GM15510 (cell line): ENCODE measurements around the gene PDE6A.

Experiments used
- POLR2A ChIP-seq: IDR thresholded peaks from 3 replicates; pipeline ENCODE4 v1.6.1; 2011; ENCODE audit warnings: borderline replicate concordance; ENCODE audit not compliant: insufficient read length; ENCODE audit errors: extremely low read depth

The PDE6A gene

DNA sequence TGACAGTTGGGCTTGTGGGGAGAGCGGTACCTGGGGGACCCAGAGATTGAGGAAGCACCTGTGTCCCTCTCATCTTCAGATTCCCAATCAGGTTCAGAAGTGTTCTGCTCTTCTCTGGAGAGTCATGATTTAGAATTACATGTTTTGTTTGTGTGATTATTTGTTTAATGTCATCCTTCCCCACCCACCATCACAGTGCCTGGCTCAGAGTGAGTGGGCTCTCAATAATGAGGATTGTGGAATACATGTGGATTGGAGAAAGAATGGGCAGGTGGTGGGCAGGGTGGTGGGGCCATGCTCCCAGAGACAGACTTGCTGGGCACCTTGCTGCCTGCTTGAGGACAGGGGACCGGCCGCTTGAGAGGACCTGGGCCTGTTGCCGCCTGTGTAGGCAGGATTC is 126.5 kb downstream of the PDE6A start:
- TF ChIP-seq POLR2A: no peak

DNA sequence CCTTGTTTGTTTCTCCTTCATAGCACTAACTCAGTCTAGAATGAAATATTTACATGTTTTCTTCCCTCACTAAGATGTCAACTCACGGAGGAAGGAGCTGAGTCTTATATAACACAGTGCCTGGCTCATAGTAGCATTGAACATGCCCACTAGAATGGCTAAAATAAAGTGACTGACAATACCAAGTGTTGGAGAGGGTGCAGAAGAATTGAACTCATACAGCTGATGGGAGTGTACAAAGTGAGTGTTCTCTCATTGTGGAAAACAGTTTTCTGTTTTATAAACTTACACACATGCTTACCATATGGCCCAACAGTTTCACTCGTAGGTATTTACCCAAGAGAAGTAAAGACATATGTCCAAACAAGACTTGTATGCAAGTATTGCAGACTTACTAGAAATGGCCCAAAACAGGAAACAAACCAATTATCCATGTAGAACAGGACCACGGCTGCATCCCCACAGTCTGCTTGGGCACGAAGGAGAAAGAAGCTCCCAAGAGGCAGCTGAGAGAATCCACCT is 127.0 kb downstream of the PDE6A start:
- TF ChIP-seq POLR2A: no peak

DNA sequence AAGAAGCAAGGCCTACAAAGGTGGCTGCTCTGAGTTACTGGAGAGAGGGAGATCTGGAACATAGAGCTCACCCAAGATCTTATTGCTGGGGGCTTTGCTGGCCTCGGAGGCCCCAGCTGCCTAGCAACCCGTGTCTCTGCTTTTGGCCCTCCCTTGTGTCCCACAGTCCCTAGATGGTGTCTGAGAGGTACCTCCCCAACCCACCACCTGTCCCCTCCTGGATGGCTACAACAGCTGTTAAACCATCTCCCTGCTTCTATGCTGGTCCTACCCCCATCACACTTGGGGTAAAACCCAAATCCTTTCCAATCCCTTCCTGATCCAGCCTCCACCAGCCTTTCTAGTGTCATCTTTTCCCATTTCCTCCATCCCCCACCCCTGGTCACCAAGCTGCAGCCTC is 127.9 kb downstream of the PDE6A start:
- no peak for TF ChIP-seq POLR2A

GRCh38 chr5:149811453-149811852 is 133.1 kb downstream of the PDE6A start:
- TF ChIP-seq POLR2A: no peak

GRCh38 chr5:149810856-149811255 is 133.7 kb downstream of the PDE6A start:
- no peak for TF ChIP-seq POLR2A

DNA sequence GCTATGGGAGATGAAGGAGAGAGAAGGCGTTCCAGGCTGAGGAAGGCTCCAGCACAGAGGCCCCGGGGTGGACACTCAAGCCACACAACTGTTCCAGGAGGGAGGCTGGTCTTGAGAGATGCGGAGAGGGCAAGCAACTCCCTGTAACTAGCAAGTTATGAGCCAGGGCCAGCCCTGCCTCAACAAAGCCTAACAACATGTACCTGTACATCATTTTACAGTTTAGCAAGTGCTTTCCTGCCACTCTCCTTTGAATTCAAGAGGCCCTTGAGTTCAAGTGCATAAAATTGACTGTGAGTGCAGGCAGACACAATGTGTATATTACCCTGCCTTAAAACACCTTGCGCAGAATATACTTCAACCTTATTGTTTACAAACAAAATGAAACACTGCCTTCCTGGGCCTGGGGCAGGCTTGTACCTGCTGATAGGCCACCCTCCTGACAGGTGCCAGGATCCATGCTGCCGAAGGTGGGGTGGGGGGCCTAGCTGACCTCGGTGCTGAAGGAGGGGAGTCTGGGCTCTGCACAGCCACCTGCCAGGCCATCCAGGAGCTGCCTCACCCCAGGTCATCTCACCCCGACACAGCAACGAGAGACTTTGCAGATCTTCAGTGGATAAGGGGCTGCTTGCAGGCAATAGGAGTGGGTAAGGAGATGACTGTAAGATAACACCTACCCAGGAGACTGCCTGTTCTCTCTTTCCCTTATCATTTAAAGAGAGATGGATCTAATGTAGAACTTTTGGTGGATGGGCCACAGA is 134.5 kb downstream of the PDE6A start:
- no peak for TF ChIP-seq POLR2A

DNA sequence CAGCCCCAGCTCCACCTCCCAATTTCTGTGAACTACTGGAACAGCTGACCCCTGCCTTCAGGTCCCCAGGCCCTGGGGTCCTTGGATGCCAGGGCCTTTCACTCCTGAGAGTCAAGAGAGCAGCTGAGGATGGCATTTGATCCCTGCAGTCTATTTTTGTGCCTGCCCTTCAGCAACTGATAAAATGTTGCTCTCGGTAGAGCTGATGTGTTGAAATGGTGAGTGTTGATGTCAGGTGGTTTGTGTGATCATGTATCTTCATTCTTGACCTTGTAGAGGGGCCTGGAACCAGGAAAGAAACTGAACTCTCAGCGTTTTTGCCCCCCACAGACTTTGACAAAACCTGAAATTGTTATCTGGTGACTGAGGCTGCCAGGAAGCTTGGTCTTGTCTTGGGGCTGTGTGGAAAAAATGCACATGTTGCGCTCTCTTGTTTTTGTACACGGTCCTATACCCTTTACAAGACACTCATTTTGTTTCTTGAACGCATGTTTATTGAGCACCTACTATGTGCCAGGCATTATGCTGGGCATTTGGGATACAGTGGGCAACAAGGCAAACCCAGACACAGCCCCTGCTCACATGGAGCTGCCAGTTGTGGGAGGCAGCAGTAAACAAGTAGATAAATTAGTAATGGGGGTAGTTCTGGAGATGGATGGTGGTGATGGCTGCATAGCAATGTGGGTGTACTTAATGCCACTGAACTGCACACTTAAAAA is 136.2 kb downstream of the PDE6A start:
- TF ChIP-seq POLR2A: no peak
